Esophagus muscularis mucosa (tissue), 4 donors: ENCODE measurements around the gene ANO10. TPM values are rescaled to one million over a fixed set of nuclear protein-coding genes. Genes with fewer than 3 reads are reported as not detected.

Experiments used
- DNase-seq: peaks from one replicate; pipeline ENCODE4 v3.0.0-alpha.2; 2017; ENCODE audit errors: extremely low spot score
- H3K27ac ChIP-seq, 4 donors: fragments of 200-600 bp; sonication (generic); replicated peaks in 1 of 4; 1 replicate in 3 of 4; 2 replicates in 1 of 4; pipeline ENCODE4 v1.5.1; 2016 to 2019; ENCODE audit warnings: mild to moderate bottlenecking in 1 of 4
- H3K27me3 ChIP-seq, 4 donors: fragments of 200-600 bp; sonication (generic); one replicate each; pipeline versions ENCODE4 v1.5.1 to v1.6.0; 2016 to 2019
- H3K36me3 ChIP-seq, 4 donors: fragments of 200-600 bp; sonication (generic); one replicate each; pipeline ENCODE4 v1.5.1; 2016 to 2019
- H3K4me1 ChIP-seq, 4 donors: fragments of 200-600 bp; sonication (generic); one replicate each; pipeline ENCODE4 v1.5.1; 2016 to 2019
- H3K4me3 ChIP-seq, 4 donors: fragments of 200-600 bp; sonication (generic); 1 replicate in 2 of 4; 2 replicates in 2 of 4; pipeline ENCODE4 v1.5.1; 2016 to 2019; ENCODE audit warnings: mild to moderate bottlenecking in 4 of 4, moderate library complexity in 1 of 4
- H3K9me3 ChIP-seq, 4 donors: fragments of 200-600 bp; sonication (generic); 1 replicate in 3 of 4; 2 replicates in 1 of 4; pipeline ENCODE4 v1.5.1; 2016 to 2019
- CTCF ChIP-seq, 3 experiments: fragments of 200-600 bp in 2 of 3; fragments of 450-650 bp in 1 of 3; sonication (generic) in 2 of 3; IDR thresholded peaks; one replicate each; pipeline ENCODE4 v1.5.1; 2017 to 2019; ENCODE audit warnings: antibody characterized with exemption in 3 of 3, mild to moderate bottlenecking in 2 of 3, moderate library complexity in 1 of 3
- EP300 ChIP-seq: sonication (generic); formaldehyde crosslinking; IDR thresholded peaks from one replicate; pipeline ENCODE4 v1.6.1; 2017; ENCODE audit warnings: antibody characterized with exemption
- POLR2A ChIP-seq: fragments of 450-650 bp; IDR thresholded peaks from one replicate; pipeline ENCODE4 v1.6.1; 2017; ENCODE audit warnings: antibody characterized with exemption, moderate library complexity, mild to moderate bottlenecking, low read depth
- POLR2AphosphoS5 ChIP-seq, 2 donors: sonication (generic); formaldehyde crosslinking; IDR thresholded peaks; one replicate each; pipeline ENCODE4 v1.6.1; 2017; ENCODE audit warnings: antibody characterized with exemption in 2 of 2
- WGBS: methylation state at CpG from one replicate; pipeline ENCODE4 v1.1.5; 2018; 5-methylcytosine and 5-hydroxymethylcytosine counted together
- intact Hi-C: fragments of 100-400 bp; cut with DNase I; formaldehyde crosslinking; loops from one replicate; pipeline ENCODE4 v1.15.1; 2023
- total RNA-seq, 4 donors: library from RNA; depleted of rRNA; stranded (reverse); fragments of >200 nt; gene quantifications; one replicate each; pipeline versions ENCODE4 v1.1.0 to v1.2.1, GENCODE V29; 2016

The ANO10 gene
- total RNA-seq, 4 donors from 2014 or later = 19.2 to 26.2 (median 24.0) TPM

- DNase-seq = no peak
- no peaks in the 10 kb centered on the region for H3K27me3 ChIP-seq
- TF ChIP-seq CTCF (IDR thresholded peaks at IDR 0.05) = no peak
- TF ChIP-seq EP300 = no peak
- TF ChIP-seq POLR2AphosphoS5 (IDR thresholded peaks at IDR 0.05) = no peak
- TF ChIP-seq POLR2A = no peak
- H3K4me1 ChIP-seq = peaks cover 6 to 36% (median 30%) of the 10 kb centered on the region in 4 donors
- H3K36me3 ChIP-seq = peaks cover 10 to 21% (median 12%) of the 10 kb centered on the region in 4 donors
- no peak overlapping the region for H3K27ac ChIP-seq
- peaks cover 0 to 10% (median 5%) of the 10 kb centered on the region in 4 donors for H3K9me3 ChIP-seq
- intact Hi-C loops = no loop called here
- H3K4me3 ChIP-seq = no peak overlapping the region
- 92% methylated on average over 3 of the region's 3 CpGs for WGBS
Measured at GRCh38 chr3:43587303-43587702, 34.5 kb downstream of the ANO10 start.

- TF ChIP-seq EP300 = no peak
- H3K27me3 ChIP-seq = no peaks in the 10 kb centered on the region
- intact Hi-C loops = no loop called here
- H3K36me3 ChIP-seq = peaks cover 0 to 1% (median 0%) of the 10 kb centered on the region in 4 donors
- DNase-seq = no peak
- H3K4me3 ChIP-seq = no peak overlapping the region
- H3K27ac ChIP-seq = peak overlapping the region; percentile 61 to 72 (median 67)
- peaks cover 6 to 38% (median 31%) of the 10 kb centered on the region in 4 donors for H3K4me1 ChIP-seq
- no peaks in the 10 kb centered on the region for H3K9me3 ChIP-seq
- 90% methylated on average over 14 of the region's 14 CpGs for WGBS
Measured at GRCh38 chr3:43584043-43584826, 37.6 kb downstream of the ANO10 start.

GRCh38 chr3:43583481-43583880, 38.3 kb downstream of the ANO10 start:
- TF ChIP-seq POLR2AphosphoS5 (IDR thresholded peaks at IDR 0.05) (no peak), CTCF (IDR thresholded peaks at IDR 0.05) (peak in 1 of 3 experiments; percentile 32), POLR2A (no peak)

GRCh38 chr3:43582866-43583265, 38.9 kb downstream of the ANO10 start:
- no peak for DNase-seq
- peak overlapping the region; percentile 61 to 72 (median 67) for H3K27ac ChIP-seq
- intact Hi-C loops = no loop called here
- peaks cover 6 to 38% (median 31%) of the 10 kb centered on the region in 4 donors for H3K4me1 ChIP-seq
- H3K36me3 ChIP-seq = no peaks in the 10 kb centered on the region
- no peak for TF ChIP-seq EP300
- no peak for TF ChIP-seq POLR2AphosphoS5 (IDR thresholded peaks at IDR 0.05)
- no peak for TF ChIP-seq POLR2A
- no peak for TF ChIP-seq CTCF (IDR thresholded peaks at IDR 0.05)
- H3K9me3 ChIP-seq = no peaks in the 10 kb centered on the region
- 24% methylated on average over 1 of the region's 1 CpG for WGBS
- H3K4me3 ChIP-seq = no peak overlapping the region
- no peaks in the 10 kb centered on the region for H3K27me3 ChIP-seq

More at GRCh38 chr3:43583481-43583880, 38.3 kb downstream of the ANO10 start:
- intact Hi-C loops = no loop called here
- WGBS = 72% methylated on average over 4 of the region's 4 CpGs
- DNase-seq = no peak
- H3K27ac ChIP-seq = peak overlapping the region; percentile 61 to 72 (median 67)
- no peak overlapping the region for H3K4me3 ChIP-seq
- H3K9me3 ChIP-seq = no peaks in the 10 kb centered on the region
- H3K27me3 ChIP-seq = no peaks in the 10 kb centered on the region
- H3K4me1 ChIP-seq = peaks cover 6 to 38% (median 31%) of the 10 kb centered on the region in 4 donors
- H3K36me3 ChIP-seq = no peaks in the 10 kb centered on the region

GRCh38 chr3:43581343-43581742, 40.5 kb downstream of the ANO10 start:
- Histone ChIP-seq H3K27ac (no peak overlapping the region), H3K4me3 (no peak overlapping the region), H3K9me3 (no peaks in the 10 kb centered on the region), H3K27me3 (no peaks in the 10 kb centered on the region), H3K4me1 (peaks cover 6 to 38% (median 31%) of the 10 kb centered on the region in 4 donors), H3K36me3 (peaks cover 0 to 8% (median 6%) of the 10 kb centered on the region in 4 donors)
- 45% methylated on average over 2 of the region's 2 CpGs for WGBS
- DNase-seq = no peak
- no peak for TF ChIP-seq EP300
- no peak for TF ChIP-seq POLR2AphosphoS5 (IDR thresholded peaks at IDR 0.05)
- no peak for TF ChIP-seq POLR2A
- no peak for TF ChIP-seq CTCF (IDR thresholded peaks at IDR 0.05)
- intact Hi-C loops = no loop called here
